ENCODE measurements around the gene HSPA4. TPM values are rescaled to one million over a fixed set of nuclear protein-coding genes. Genes with fewer than 3 reads are reported as not detected.
A peak's percentile ranks its signal among the peaks of the same experiment; 100 is the strongest.

Gene HSPA4
- total and polyA plus RNA-seq, 5 experiments from 2014 or later: 32.8 to 73.3 (median 40.4) TPM

DNA sequence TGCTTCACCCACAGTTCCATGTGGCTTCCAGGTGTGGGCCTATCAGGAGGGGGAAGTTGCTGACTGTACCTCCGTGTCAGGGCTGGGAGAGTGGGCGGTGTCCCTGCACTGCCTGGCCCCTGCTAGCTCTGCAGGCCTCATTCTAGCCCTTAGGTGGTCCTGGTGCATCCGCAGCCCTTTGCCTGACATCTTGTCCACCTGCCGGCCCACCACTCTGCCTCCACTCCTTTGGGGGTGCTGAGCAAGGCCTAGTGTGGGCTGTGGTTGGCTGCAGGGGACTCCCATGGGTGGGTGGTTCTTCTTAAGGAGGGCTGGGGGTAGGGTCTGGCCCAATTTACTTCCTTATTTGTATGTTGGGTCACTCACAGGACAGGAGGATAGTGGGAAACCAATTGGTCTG, 66.9 kb downstream of the HSPA4 start:
- Mint-ChIP-seq H3K4me3 (no peak overlapping the region), H3K36me3 (no peaks in the 10 kb centered on the region), H3K4me1 (peaks cover 0 to 7% (median 5%) of the 10 kb centered on the region in 4 donors), H3K9me3 (no peaks in the 10 kb centered on the region), H3K27me3 (peaks cover 0 to under 1% (median 0%) of the 10 kb centered on the region in 5 donors), H3K27ac (peak overlapping the region in 1 of 10 donors; percentile 29)
- DNase-seq (no peak), ATAC-seq (no peak)
- POLR2A ChIA-PET: interaction anchor here (1.4 kb wide), 1 partner anchor 52 kb away, joined by 4 read pairs; no protein-coding TSS in a partner anchor

- peaks cover 0 to 3% (median 0%) of the 10 kb centered on the region in 5 donors for H3K27me3 Mint-ChIP-seq
- H3K36me3 Mint-ChIP-seq: no peaks in the 10 kb centered on the region
- no peak for ATAC-seq
- H3K4me1 Mint-ChIP-seq: peaks cover 0 to 9% (median 5%) of the 10 kb centered on the region in 4 donors
- POLR2A ChIA-PET: no interaction called here
- no peak for DNase-seq
- H3K4me3 Mint-ChIP-seq: no peak overlapping the region
- peak overlapping the region in 1 of 10 donors; percentile 29 for H3K27ac Mint-ChIP-seq
- H3K9me3 Mint-ChIP-seq: no peaks in the 10 kb centered on the region
These were observed 67.5 kb downstream of the HSPA4 start for GRCh38 chr5:133119233-133119711.

DNA sequence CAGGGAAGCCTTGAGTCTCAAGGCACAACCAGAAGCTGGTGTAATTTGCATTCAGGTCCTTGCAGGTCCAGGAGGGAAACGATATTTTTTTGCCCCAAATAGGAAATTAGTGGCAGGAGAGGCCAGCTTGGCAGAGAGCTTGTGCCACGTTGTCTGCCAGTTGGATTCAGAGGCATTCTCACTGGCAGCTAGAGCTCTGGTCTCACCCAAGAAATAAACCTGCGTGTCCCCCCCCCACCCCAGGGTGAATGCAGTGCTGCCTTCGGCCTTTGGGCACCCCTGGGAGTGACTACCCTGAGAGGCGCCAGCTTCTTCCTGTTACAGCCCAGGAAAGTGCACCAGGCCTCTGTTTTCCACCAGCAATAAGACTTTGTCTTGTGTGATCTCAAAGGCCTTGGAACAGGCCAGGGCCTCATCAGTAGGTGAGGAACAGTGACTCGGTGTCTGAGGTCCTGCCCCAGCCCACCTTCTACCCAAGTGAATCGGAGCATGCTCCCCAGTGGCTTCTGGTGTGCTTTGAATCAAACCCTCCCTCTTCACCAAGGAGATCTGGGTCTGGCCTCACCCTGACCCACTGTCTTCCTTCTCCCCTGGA, 68.4 kb downstream of the HSPA4 start:
- Mint-ChIP-seq H3K4me1 (peaks cover 0 to 5% (median 2%) of the 10 kb centered on the region in 4 donors), H3K9me3 (no peaks in the 10 kb centered on the region), H3K27me3 (peaks cover 0 to 3% (median 0%) of the 10 kb centered on the region in 5 donors), H3K27ac (peak overlapping the region in 2 of 10 donors; percentile 52 to 86), H3K4me3 (no peak overlapping the region), H3K36me3 (no peaks in the 10 kb centered on the region)
- no peak for DNase-seq
- no peak for ATAC-seq
- POLR2A ChIA-PET: interaction anchor here (0.8 kb wide), 1 partner anchor 1624 kb away, joined by 4 read pairs; no protein-coding TSS in a partner anchor

DNA sequence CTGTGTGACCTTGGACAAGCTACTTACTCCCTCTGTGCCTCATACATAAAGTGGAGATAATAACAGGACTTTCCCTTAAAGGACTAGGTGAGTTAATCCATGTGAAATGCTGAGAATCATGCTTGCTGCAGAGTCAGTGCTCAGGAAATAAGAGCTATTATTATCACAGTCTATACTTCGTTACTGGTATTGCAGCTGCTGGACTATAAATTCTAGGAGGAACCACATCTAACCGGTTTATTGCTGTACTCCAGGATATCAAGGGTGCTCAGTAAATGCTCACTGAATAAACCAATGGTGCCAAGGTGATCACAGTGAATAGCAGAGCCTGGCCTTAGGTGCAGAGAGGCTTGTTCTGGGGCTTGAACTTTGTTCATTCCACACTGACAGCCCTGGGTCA, 69.3 kb downstream of the HSPA4 start:
- H3K27me3 Mint-ChIP-seq: peaks cover 0 to 3% (median 0%) of the 10 kb centered on the region in 5 donors
- no peak overlapping the region for H3K4me3 Mint-ChIP-seq
- POLR2A ChIA-PET: no interaction called here
- ATAC-seq (no peak), DNase-seq (no peak)
- no peaks in the 10 kb centered on the region for H3K36me3 Mint-ChIP-seq
- no peaks in the 10 kb centered on the region for H3K9me3 Mint-ChIP-seq
- H3K4me1 Mint-ChIP-seq: peaks cover 0 to 5% (median 2%) of the 10 kb centered on the region in 4 donors
- H3K27ac Mint-ChIP-seq: peak overlapping the region in 3 of 10 donors; percentile 4 to 86 (median 52)

- H3K4me3 Mint-ChIP-seq: no peak overlapping the region
- no peaks in the 10 kb centered on the region for H3K9me3 Mint-ChIP-seq
- no peaks in the 10 kb centered on the region for H3K36me3 Mint-ChIP-seq
- ATAC-seq (no peak), DNase-seq (no peak)
- peaks cover 0 to 5% (median 2%) of the 10 kb centered on the region in 4 donors for H3K4me1 Mint-ChIP-seq
- H3K27me3 Mint-ChIP-seq: peaks cover 0 to 6% (median 0%) of the 10 kb centered on the region in 5 donors
- POLR2A ChIA-PET: no interaction called here
- H3K27ac Mint-ChIP-seq: no peak overlapping the region
These were observed 69.9 kb downstream of the HSPA4 start for GRCh38 chr5:133121611-133122150.

GRCh38 chr5:133122711-133123110, 70.9 kb downstream of the HSPA4 start:
- ATAC-seq (no peak), DNase-seq (no peak)
- POLR2A ChIA-PET: no interaction called here
- H3K4me1 Mint-ChIP-seq: peaks cover 0 to 5% (median 2%) of the 10 kb centered on the region in 4 donors
- H3K4me3 Mint-ChIP-seq: no peak overlapping the region
- peaks cover 0 to 6% (median 0%) of the 10 kb centered on the region in 5 donors for H3K27me3 Mint-ChIP-seq
- no peak overlapping the region for H3K27ac Mint-ChIP-seq
- no peaks in the 10 kb centered on the region for H3K36me3 Mint-ChIP-seq
- H3K9me3 Mint-ChIP-seq: no peaks in the 10 kb centered on the region

DNA sequence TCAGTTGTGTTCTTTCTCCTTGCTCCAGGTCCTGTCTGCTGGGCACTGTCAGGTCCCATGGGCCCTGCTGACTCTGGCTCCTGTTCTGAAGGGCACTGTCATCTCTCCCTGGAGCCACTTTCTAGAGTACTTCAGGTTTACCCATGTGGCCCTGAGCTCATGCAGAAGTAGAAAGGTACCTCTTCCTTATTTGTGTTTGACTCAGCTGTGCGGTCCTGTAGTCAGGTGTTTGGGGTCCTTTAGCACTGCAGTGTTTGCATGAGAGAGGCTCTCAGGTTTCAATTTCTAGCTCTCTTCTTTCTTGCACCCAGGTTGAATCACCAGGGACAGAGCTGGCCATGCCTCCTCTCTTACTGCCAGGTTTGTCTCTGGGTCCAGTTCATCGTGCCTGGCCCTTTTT, 71.5 kb downstream of the HSPA4 start:
- POLR2A ChIA-PET: no interaction called here
- peaks cover 0 to 5% (median 3%) of the 10 kb centered on the region in 4 donors for H3K4me1 Mint-ChIP-seq
- ATAC-seq: no peak
- peak overlapping the region in 2 of 10 donors; percentile 55 to 59 for H3K27ac Mint-ChIP-seq
- H3K9me3 Mint-ChIP-seq: no peaks in the 10 kb centered on the region
- H3K27me3 Mint-ChIP-seq: peaks cover 0 to 6% (median 0%) of the 10 kb centered on the region in 5 donors
- DNase-seq: no peak
- H3K36me3 Mint-ChIP-seq: no peaks in the 10 kb centered on the region
- H3K4me3 Mint-ChIP-seq: no peak overlapping the region

- no peaks in the 10 kb centered on the region for H3K9me3 Mint-ChIP-seq
- DNase-seq (no peak), ATAC-seq (no peak)
- POLR2A ChIA-PET: no interaction called here
- peaks cover 0 to 7% (median 3%) of the 10 kb centered on the region in 4 donors for H3K4me1 Mint-ChIP-seq
- no peaks in the 10 kb centered on the region for H3K36me3 Mint-ChIP-seq
- H3K27ac Mint-ChIP-seq: no peak overlapping the region
- peaks cover 0 to 6% (median 0%) of the 10 kb centered on the region in 5 donors for H3K27me3 Mint-ChIP-seq
- no peak overlapping the region for H3K4me3 Mint-ChIP-seq
These were observed 73.1 kb downstream of the HSPA4 start for GRCh38 chr5:133124891-133125290.

DNA sequence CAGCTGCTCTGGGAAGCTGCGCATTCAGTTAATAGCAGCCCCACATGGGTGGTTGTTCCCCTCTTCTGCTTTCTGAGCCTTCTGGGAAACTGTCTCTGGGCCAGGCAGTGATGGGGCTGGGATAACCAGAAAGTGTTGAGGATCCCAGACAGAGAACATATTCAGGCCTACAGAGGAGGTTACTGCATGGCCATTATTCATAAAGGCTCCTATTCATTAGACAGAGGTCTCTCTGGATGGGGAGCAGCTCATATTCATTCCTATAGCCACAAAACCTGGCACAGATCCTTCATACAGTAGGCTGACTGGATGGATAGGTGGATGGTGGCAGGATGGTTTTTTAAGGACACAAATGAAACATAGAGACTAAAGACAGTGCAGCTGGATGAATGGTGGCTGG, 76.3 kb downstream of the HSPA4 start:
- peak overlapping the region in 1 of 10 donors; percentile 18 for H3K27ac Mint-ChIP-seq
- ATAC-seq (no peak), DNase-seq (no peak)
- H3K9me3 Mint-ChIP-seq: no peaks in the 10 kb centered on the region
- POLR2A ChIA-PET: no interaction called here
- peaks cover 0 to 4% (median 0%) of the 10 kb centered on the region in 4 donors for H3K4me1 Mint-ChIP-seq
- H3K36me3 Mint-ChIP-seq: no peaks in the 10 kb centered on the region
- peaks cover 0 to 6% (median 0%) of the 10 kb centered on the region in 5 donors for H3K27me3 Mint-ChIP-seq
- no peak overlapping the region for H3K4me3 Mint-ChIP-seq

- H3K9me3 Mint-ChIP-seq: no peaks in the 10 kb centered on the region
- POLR2A ChIA-PET: interaction anchor here (1.3 kb wide), 1 partner anchor 18 kb away, joined by 3 read pairs; no protein-coding TSS in a partner anchor
These were observed 77.5 kb downstream of the HSPA4 start for GRCh38 chr5:133129289-133129688.

DNA sequence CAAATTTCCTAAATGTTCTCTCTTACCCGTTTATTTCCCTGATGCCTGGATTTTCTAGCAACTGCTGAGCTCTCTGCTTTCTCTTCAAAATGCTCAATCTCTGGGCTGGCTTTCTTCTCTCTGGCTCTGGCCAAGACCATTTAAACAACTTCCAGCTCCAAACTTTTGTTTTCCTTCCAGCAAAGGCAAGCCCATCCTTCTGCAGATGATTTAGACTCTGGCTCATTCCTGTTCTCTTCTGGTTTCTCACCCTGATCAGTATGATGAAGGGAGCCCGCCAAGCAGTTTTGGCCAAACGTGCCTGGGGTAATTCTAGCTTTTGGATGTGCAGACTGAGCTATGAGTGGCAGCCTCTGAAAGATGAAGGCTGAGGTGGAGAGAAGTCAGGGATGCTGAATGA, 78.1 kb downstream of the HSPA4 start:
- Mint-ChIP-seq H3K36me3 (no peaks in the 10 kb centered on the region), H3K27ac (peak overlapping the region in 1 of 10 donors; percentile 14), H3K4me1 (peaks cover 0 to 3% (median 0%) of the 10 kb centered on the region in 4 donors), H3K9me3 (peaks cover 0 to 4% (median 0%) of the 10 kb centered on the region in 9 donors), H3K27me3 (peaks cover 0 to 3% (median 0%) of the 10 kb centered on the region in 5 donors), H3K4me3 (no peak overlapping the region)
- POLR2A ChIA-PET: interaction anchor here (1.3 kb wide), 1 partner anchor 17 kb away, joined by 3 read pairs; no protein-coding TSS in a partner anchor
- DNase-seq (no peak), ATAC-seq (no peak)

More at GRCh38 chr5:133129289-133129688, 77.5 kb downstream of the HSPA4 start:
- Mint-ChIP-seq H3K27ac (no peak overlapping the region), H3K36me3 (no peaks in the 10 kb centered on the region), H3K4me1 (peaks cover 0 to 3% (median 0%) of the 10 kb centered on the region in 4 donors), H3K27me3 (peaks cover 0 to 3% (median 0%) of the 10 kb centered on the region in 5 donors), H3K4me3 (no peak overlapping the region)
- DNase-seq (peak in 1 of 10 donors; percentile 6), ATAC-seq (no peak)

- POLR2A ChIA-PET: interaction anchor here (0.5 kb wide), 1 partner anchor 9 kb away, joined by 3 read pairs; no protein-coding TSS in a partner anchor
- peaks cover 0 to 3% (median 0%) of the 10 kb centered on the region in 4 donors for H3K4me1 Mint-ChIP-seq
- H3K4me3 Mint-ChIP-seq: no peak overlapping the region
- peaks cover 0 to 4% (median 0%) of the 10 kb centered on the region in 9 donors for H3K9me3 Mint-ChIP-seq
- DNase-seq (no peak), ATAC-seq (no peak)
- peaks cover 0 to 3% (median 0%) of the 10 kb centered on the region in 5 donors for H3K27me3 Mint-ChIP-seq
- H3K36me3 Mint-ChIP-seq: no peaks in the 10 kb centered on the region
- H3K27ac Mint-ChIP-seq: peak overlapping the region in 1 of 10 donors; percentile 14
These were observed 78.7 kb downstream of the HSPA4 start for GRCh38 chr5:133130387-133131118.
